Sigmoid colon (tissue), 4 donors: ENCODE results near the gene PSMG4.

Experiments used
- EP300 ChIP-seq, 4 donors: sonication (generic); formaldehyde crosslinking; IDR thresholded peaks; one replicate each; pipeline ENCODE4 v1.6.1; 2017; ENCODE audit warnings: antibody characterized with exemption in 4 of 4
- POLR2A ChIP-seq, 2 donors: fragments of 450-650 bp; IDR thresholded peaks; one replicate each; pipeline ENCODE4 v1.6.1; 2016; ENCODE audit warnings: antibody characterized with exemption in 2 of 2, mild to moderate bottlenecking in 2 of 2, moderate library complexity in 2 of 2
- POLR2AphosphoS5 ChIP-seq, 4 donors: sonication (generic); formaldehyde crosslinking; IDR thresholded peaks; one replicate each; pipeline ENCODE4 v1.6.1; 2017; ENCODE audit warnings: antibody characterized with exemption in 4 of 4
- TF ChIP-seq, protein P1 (sequence below), 4 experiments: fragments of 450-650 bp in 3 of 4; fragments of 200-600 bp in 1 of 4; IDR thresholded peaks; one replicate each; pipeline ENCODE4 v1.5.1; 2016 to 2019; ENCODE audit warnings: antibody characterized with exemption in 4 of 4, mild to moderate bottlenecking in 3 of 4, moderate library complexity in 2 of 4

- no peak for TF ChIP-seq POLR2A (IDR thresholded peaks at IDR 0.05)
- no peak for TF ChIP-seq POLR2AphosphoS5 (IDR thresholded peaks at IDR 0.05)
- no peak for TF ChIP-seq EP300 (IDR thresholded peaks at IDR 0.05)
- TF ChIP-seq, protein P1, sequence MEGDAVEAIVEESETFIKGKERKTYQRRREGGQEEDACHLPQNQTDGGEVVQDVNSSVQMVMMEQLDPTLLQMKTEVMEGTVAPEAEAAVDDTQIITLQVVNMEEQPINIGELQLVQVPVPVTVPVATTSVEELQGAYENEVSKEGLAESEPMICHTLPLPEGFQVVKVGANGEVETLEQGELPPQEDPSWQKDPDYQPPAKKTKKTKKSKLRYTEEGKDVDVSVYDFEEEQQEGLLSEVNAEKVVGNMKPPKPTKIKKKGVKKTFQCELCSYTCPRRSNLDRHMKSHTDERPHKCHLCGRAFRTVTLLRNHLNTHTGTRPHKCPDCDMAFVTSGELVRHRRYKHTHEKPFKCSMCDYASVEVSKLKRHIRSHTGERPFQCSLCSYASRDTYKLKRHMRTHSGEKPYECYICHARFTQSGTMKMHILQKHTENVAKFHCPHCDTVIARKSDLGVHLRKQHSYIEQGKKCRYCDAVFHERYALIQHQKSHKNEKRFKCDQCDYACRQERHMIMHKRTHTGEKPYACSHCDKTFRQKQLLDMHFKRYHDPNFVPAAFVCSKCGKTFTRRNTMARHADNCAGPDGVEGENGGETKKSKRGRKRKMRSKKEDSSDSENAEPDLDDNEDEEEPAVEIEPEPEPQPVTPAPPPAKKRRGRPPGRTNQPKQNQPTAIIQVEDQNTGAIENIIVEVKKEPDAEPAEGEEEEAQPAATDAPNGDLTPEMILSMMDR (IDR thresholded peaks at IDR 0.05), result no peak
Measured at GRCh38 chr6:3294396-3294795, 35.6 kb downstream of the PSMG4 start.
